Hepatocyte (in vitro differentiated cells): ENCODE data around the gene LYG1.

Source experiments
- CTCF ChIP-seq: fragments of 200-600 bp; sonication (generic); IDR thresholded peaks from 2 replicates; pipeline ENCODE4 v1.5.1; 2016; ENCODE audit warnings: antibody characterized with exemption, mild to moderate bottlenecking; ENCODE audit not compliant: poor library complexity
- EZH2 ChIP-seq: fragments of 200-600 bp; sonication (generic); IDR thresholded peaks from 2 replicates; pipeline ENCODE4 v1.6.1; 2016; ENCODE audit warnings: antibody characterized with exemption, mild to moderate bottlenecking, borderline replicate concordance
- EZH2phosphoT487 ChIP-seq: fragments of 200-600 bp; sonication (generic); IDR thresholded peaks from one replicate; pipeline ENCODE4 v1.6.1; 2018; ENCODE audit warnings: antibody characterized with exemption, mild to moderate bottlenecking, low read depth, moderate library complexity; ENCODE audit not compliant: unreplicated experiment, severe bottlenecking

GRCh38 chr2:99260184-99260583 lies 40.8 kb downstream of the LYG1 start:
- TF ChIP-seq CTCF (no peak), EZH2phosphoT487 (no peak), EZH2 (no peak)
